Small intestine (tissue), 7 donors: ENCODE measurements around the gene RPS6KA2. TPM values are rescaled to one million over a fixed set of nuclear protein-coding genes. Genes with fewer than 3 reads are reported as not detected.

Experiments
- DNase-seq, 2 donors: peaks; one replicate each; pipeline versions ENCODE4 v3.0.0 to v3.0.0-alpha.2; 2013
- FAIRE-seq: peaks from 2 replicates; lab custom pipeline; 2012; peaks lifted over from hg19 to GRCh38; lab: Jason Lieb, UNC
- H3K27ac ChIP-seq, 3 donors: one replicate each; pipeline ENCODE4 v1.5.1; 2013; ENCODE audit warnings: low read length in 2 of 3, mild to moderate bottlenecking in 2 of 3, control low read depth in 1 of 3, inconsistent platforms in 1 of 3, low read depth in 1 of 3, moderate library complexity in 1 of 3
- H3K27me3 ChIP-seq, 3 donors: one replicate each; pipeline ENCODE4 v1.6.1; 2013; ENCODE audit warnings: low read length in 3 of 3, inconsistent platforms in 1 of 3; ENCODE audit not compliant: control insufficient read depth in 3 of 3, insufficient read depth in 3 of 3
- H3K36me3 ChIP-seq, 3 donors: one replicate each; pipeline ENCODE4 v1.6.1; 2013; ENCODE audit warnings: low read length in 3 of 3, inconsistent platforms in 1 of 3, low read depth in 1 of 3, mild to moderate bottlenecking in 1 of 3, moderate library complexity in 1 of 3; ENCODE audit not compliant: control insufficient read depth in 3 of 3, insufficient read depth in 2 of 3
- H3K4me1 ChIP-seq, 3 donors: one replicate each; pipeline ENCODE4 v1.6.1; 2013; ENCODE audit warnings: low read length in 2 of 3, inconsistent platforms in 1 of 3, low read depth in 1 of 3, mild to moderate bottlenecking in 1 of 3, moderate library complexity in 1 of 3; ENCODE audit not compliant: control insufficient read depth in 3 of 3, insufficient read depth in 2 of 3
- H3K4me3 ChIP-seq, 3 donors: one replicate each; pipeline ENCODE4 v1.5.1; 2013; ENCODE audit warnings: low read length in 3 of 3, control low read depth in 1 of 3, inconsistent platforms in 1 of 3, low read depth in 1 of 3, mild to moderate bottlenecking in 1 of 3, moderate library complexity in 1 of 3
- H3K9me3 ChIP-seq, 2 donors: one replicate each; pipeline ENCODE4 v1.6.1; 2013; ENCODE audit warnings: low read depth in 1 of 2, low read length in 1 of 2; ENCODE audit not compliant: control insufficient read depth in 2 of 2, insufficient read depth in 1 of 2
- whole genome bisulfite sequencing, 3 donors: extraction: QIAGEN DNeasy Blood & Tissue Kit; methylation state at CpG; one replicate each; pipeline ENCODE4 v1.1.7; 2013; 5-methylcytosine and 5-hydroxymethylcytosine counted together
- polyA plus RNA-seq, 4 donors: library from polyadenylated mRNA; stranded (reverse) in 3 of 4; unstranded in 1 of 4; fragments of 200-250 nt in 3 of 4; fragments of 120-200 nt in 1 of 4; gene quantifications; one replicate each; pipeline versions ENCODE4 v1.2.1 to v1.2.3, GENCODE V29; 2013
- donor health status: healthy with polysubstance abuse.
- donor health status: control.
- donor health status: control.
- donor health status: Bipolar disorder and iron deficiency.
- donor health status: healthy.

Gene RPS6KA2
- polyA plus RNA-seq, 4 donors: 3.1 to 21.9 (median 7.3) TPM

DNA sequence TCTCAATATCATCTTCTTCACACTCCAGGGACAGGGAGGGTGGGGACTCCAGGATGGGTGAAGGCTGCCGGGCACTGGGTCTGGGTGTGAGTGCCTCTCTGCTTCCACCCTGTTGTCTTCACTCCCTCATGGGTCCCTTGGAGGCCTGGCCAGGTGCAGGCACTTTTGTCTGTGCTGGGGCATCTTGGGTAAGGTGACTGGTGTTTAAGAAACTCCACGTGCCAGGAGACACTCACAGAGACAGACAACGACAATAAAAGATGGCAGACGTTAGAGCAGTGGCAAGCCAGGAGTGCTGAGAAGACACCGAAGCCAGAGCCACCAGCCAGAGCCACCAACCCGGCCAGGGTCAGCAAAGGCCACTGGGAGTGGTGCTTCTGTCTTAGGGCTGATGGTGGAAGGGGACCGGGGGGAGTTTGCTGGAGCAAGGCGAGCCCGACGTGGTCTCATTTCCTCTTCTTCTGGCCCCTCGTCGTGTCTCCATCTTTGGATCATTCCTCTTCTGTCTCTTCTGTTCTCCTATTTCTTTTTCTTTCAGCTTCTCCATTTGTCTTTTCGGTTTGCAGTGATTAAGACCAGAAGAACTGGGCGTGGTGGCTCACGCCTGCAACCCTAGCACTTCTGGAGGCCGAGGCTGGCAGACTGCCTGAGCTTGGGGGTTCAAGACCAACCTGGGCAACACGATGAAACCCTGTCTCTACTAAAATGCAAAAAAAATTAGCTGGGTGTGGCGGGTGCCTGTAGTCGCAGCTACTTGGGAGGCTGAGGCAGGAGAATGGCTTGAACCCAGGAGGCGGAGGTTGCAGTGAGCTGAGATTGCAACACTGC, 131.3 kb downstream of the RPS6KA2 start:
- H3K36me3 ChIP-seq: peaks cover 0 to 35% (median 0%) of the 10 kb centered on the region in 3 donors
- FAIRE-seq: no peak
- no peak overlapping the region for H3K4me3 ChIP-seq
- no peaks in the 10 kb centered on the region for H3K27me3 ChIP-seq
- no peak for DNase-seq
- H3K9me3 ChIP-seq: no peaks in the 10 kb centered on the region
- WGBS, 3 donors: 85 to 87% (median 86%) methylated on average over 20 of the region's 20 CpGs
- H3K4me1 ChIP-seq: no peaks in the 10 kb centered on the region
- H3K27ac ChIP-seq: no peak overlapping the region

DNA sequence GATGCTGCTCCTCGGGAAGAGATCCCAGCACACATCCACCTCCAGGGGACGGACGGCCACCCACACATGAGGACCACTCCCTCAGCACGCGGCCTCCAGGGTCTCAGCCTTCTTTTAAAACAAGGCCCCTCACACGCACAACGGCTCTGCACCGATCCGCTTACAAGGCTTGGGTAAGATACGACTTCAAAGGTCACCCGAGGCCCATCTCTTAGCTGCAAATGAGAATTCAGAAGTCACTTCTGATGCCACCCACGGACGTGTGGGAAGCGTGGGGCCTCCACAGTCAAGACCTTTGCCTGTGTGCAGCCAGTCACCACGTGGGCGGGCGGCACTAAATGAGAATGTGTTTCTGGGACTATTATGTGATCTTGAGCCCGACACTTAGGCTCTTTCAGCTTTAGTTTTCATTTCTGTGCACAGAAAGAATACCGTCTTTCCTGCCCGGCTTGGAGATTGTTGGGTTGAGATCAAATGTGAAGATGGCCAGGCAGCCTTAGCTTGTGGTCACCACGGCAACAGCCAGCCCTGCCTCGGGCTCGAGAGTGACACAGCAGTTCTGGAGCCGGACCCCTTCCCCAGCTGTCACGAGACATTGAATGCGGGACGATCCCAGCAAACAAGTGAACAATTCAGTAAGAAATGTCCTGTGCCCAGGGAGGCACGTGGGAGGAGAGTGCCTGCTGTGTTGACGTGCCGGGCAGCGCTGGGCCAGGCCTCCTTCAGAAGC, 132.1 kb downstream of the RPS6KA2 start:
- H3K36me3 ChIP-seq: peaks cover 0 to 35% (median 0%) of the 10 kb centered on the region in 3 donors
- WGBS, 3 donors: 83 to 90% (median 84%) methylated on average over 31 of the region's 31 CpGs
- no peaks in the 10 kb centered on the region for H3K9me3 ChIP-seq
- no peak overlapping the region for H3K4me3 ChIP-seq
- no peak overlapping the region for H3K27ac ChIP-seq
- no peaks in the 10 kb centered on the region for H3K27me3 ChIP-seq
- FAIRE-seq (no peak), DNase-seq (no peak)
- H3K4me1 ChIP-seq: no peaks in the 10 kb centered on the region

DNA sequence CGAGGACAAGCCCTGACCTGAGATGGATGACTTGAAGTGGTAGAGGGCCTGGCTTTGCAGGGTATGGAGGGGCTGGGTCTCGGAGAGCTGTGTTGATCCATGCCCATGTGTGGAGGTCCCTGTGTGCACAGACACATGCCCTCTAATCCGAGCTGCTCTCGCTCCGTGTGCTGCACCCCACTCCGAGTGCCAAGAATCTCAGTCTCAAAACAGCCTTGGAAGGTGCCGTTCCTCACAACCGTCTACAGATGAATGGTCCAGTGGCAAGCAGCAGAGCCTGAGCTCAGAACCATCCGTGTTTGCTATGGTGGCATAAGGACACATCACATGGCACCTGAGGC, 133.0 kb downstream of the RPS6KA2 start:
- H3K4me1 ChIP-seq: no peaks in the 10 kb centered on the region
- no peak overlapping the region for H3K4me3 ChIP-seq
- no peak for FAIRE-seq
- WGBS, 3 donors: 93 to 95% (median 95%) methylated on average over 9 of the region's 9 CpGs
- no peaks in the 10 kb centered on the region for H3K27me3 ChIP-seq
- H3K36me3 ChIP-seq: peaks cover 0 to 34% (median 0%) of the 10 kb centered on the region in 3 donors
- DNase-seq: no peak
- no peak overlapping the region for H3K27ac ChIP-seq
- no peaks in the 10 kb centered on the region for H3K9me3 ChIP-seq

DNA sequence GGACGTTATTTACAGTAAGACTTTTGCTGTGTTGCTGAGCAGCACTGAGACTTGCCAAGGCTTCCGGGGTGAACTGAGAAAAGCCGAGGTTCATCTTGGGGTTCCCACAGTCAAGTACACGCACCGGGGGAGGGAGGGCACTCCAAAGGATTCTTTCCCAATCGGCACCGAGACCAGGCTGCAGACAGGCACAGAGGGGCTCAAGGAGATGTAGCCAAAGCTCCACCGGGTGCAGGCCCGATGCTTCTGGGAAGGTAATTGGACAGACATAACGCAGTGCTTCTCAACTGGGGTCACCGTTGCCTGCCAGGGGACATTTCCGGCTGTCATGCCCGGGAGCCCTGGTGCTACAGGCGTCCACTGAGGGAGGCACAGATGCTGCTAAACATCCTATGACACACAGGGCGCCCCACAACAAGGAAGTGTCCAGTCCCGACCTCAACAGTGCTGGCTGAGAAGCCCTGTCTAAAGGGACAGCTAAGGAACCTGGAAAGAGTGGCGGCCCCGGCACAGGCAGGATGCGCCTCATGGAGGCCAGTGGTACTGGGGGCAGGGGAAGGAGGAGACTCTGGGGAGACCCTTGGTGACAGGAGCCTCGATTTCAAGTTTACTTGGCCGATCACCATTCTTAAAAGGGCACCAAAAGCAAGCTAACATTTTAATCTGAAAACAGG, 133.5 kb downstream of the RPS6KA2 start:
- FAIRE-seq: no peak

DNA sequence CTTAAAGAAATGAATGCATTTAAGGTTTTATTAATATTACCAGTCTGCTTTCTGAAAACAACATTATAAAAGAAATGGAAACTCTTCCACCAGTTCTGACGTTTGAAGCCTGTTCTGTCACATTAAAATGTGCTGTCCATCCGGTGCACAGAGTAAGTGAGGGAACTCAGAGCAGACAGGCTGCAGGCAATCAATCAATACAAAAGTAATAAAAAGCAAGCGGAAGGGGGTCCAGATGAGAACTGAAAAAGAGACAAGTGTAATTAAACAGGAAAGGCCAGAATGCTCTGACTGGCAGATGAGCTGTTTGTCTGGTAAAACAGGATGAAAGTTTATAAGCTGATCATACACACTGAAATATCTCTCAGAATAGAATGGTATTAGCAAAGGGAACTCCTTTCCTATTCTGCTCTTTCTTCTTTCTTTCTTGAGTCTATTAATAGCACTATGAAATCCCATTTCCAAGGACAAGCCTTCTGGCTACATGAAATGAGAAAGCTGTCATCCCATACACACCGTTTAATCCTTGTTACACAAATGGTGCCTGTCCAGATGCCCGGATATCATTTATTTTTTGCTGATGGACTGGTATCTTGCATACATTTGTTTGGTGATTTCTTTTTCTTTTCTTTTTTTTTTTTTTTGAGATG, 134.8 kb downstream of the RPS6KA2 start:
- peaks cover 0 to 27% (median 0%) of the 10 kb centered on the region in 3 donors for H3K36me3 ChIP-seq
- H3K4me3 ChIP-seq: no peak overlapping the region
- FAIRE-seq: no peak
- H3K27me3 ChIP-seq: no peaks in the 10 kb centered on the region
- DNase-seq: no peak
- 74 to 84% (median 76%) methylated on average over 5 of the region's 5 CpGs for WGBS, 3 donors
- peaks cover 0 to 3% (median 0%) of the 10 kb centered on the region in 3 donors for H3K4me1 ChIP-seq
- peaks cover 0 to 1% of the 10 kb centered on the region in 2 donors for H3K9me3 ChIP-seq
- no peak overlapping the region for H3K27ac ChIP-seq

More for the DNA sequence above, 133.5 kb downstream of the RPS6KA2 start:
- H3K4me3 ChIP-seq: no peak overlapping the region
- WGBS, 3 donors: 93 to 94% (median 94%) methylated on average over 20 to 21 of the region's 21 CpGs
- H3K4me1 ChIP-seq: peaks cover 0 to 1% (median 0%) of the 10 kb centered on the region in 3 donors
- no peaks in the 10 kb centered on the region for H3K27me3 ChIP-seq
- no peak for DNase-seq
- no peaks in the 10 kb centered on the region for H3K9me3 ChIP-seq
- peaks cover 0 to 34% (median 0%) of the 10 kb centered on the region in 3 donors for H3K36me3 ChIP-seq
- no peak overlapping the region for H3K27ac ChIP-seq

DNA sequence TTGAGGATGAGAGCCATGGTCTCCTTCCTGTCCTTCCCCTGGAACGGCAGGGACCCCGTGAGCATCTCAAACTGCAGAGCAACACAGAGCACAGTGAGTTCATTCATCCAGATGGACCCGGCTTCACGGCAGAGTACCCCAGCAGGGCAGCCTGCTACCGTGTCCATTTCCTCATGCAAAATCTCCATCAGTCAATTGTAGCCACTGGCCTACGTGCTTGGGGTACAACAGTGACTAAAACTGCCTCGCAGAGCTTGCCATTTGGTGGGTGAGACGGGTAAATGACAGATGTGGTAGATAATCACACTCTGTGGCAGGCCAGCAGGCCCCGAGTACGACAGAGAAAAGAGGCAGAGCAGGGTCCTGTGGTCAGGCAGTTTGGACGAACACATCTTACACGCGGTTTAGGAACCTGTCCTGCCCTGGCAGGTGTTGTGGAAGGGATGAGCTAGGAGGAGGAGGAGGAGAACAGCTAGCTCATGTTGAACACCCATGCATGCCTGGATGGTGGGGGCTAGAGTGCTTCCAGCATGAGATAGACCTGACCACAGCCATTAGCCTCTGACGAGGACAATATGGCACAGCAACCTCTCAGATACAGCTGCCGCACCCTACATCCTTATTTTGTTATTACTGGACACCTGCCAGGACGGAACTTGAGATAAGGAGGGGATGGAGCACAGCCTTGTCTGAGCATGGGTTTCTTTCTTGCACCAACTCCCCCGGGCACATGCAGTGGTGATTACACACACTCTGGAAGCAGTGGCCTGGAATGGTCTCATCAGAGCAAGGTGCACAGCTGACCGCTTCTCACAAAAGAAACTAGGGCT, 136.2 kb downstream of the RPS6KA2 start:
- peaks cover 0 to 32% (median 0%) of the 10 kb centered on the region in 3 donors for H3K36me3 ChIP-seq
- H3K27me3 ChIP-seq: no peaks in the 10 kb centered on the region
- no peak overlapping the region for H3K4me3 ChIP-seq
- WGBS, 3 donors: 70 to 75% (median 71%) methylated on average over 18 of the region's 18 CpGs
- H3K4me1 ChIP-seq: peaks cover 0 to 3% (median 0%) of the 10 kb centered on the region in 3 donors
- no peak overlapping the region for H3K27ac ChIP-seq
- H3K9me3 ChIP-seq: peaks cover 0 to 9% of the 10 kb centered on the region in 2 donors
- DNase-seq: peak; percentile 23 to 72
- FAIRE-seq: no peak

DNA sequence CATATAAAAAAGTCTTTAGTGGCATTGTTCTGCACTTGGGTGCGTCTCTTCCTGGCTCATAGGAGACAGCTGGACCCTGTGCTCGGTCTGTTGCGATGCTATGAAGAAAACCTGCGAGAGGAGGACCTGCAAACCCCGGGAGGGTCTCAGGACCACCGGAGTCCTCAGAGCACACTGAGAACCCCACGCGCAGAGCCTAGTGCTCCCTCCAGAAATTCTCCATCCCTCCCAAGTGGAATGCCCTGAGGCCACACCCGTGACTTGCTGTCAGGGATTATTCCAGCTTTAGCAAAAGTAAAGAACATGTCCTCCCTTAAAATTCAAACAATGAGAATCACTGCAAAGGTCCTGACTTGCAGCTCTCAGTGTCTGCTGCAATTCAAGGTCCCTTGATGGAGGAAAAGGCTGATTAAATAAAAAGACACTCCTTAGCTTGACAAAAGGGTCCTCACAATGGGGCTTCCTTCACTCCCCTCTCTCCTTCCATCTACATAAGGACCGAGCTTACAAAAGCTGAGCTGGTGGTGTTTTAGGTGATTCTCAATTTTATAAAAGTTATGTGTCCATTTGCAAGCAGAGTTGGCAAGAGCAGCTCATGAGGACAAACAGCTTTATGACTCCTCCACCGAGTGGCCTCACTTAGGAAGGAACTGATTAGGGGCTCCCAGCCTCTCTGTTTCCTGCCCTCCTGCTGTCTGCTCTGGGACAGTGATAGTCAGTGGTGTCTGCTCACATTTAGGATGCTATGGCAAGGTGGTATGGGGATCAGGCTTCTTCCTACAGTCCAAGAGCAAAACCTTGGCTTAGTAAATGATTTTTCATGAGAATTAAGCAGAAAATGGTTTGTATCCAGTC, 137.5 kb downstream of the RPS6KA2 start:
- WGBS, 3 donors: 86 to 88% (median 88%) methylated on average over 11 of the region's 11 CpGs
- H3K9me3 ChIP-seq: peaks cover 0 to 9% of the 10 kb centered on the region in 2 donors
- peaks cover 0 to 24% (median under 1%) of the 10 kb centered on the region in 3 donors for H3K36me3 ChIP-seq
- no peak overlapping the region for H3K27ac ChIP-seq
- DNase-seq: no peak
- FAIRE-seq: no peak
- H3K27me3 ChIP-seq: no peaks in the 10 kb centered on the region
- H3K4me1 ChIP-seq: peaks cover 0 to 3% (median 0%) of the 10 kb centered on the region in 3 donors
- no peak overlapping the region for H3K4me3 ChIP-seq
